Tibial nerve (tissue), 4 donors: ENCODE data around the gene CLOCK.

Source experiments
- CTCF ChIP-seq, 5 experiments: fragments of 200-600 bp in 3 of 5; fragments of 450-650 bp in 2 of 5; sonication (generic) in 3 of 5; IDR thresholded peaks; one replicate each; pipeline ENCODE4 v1.5.1; 2016 to 2019; ENCODE audit warnings: antibody characterized with exemption in 5 of 5, mild to moderate bottlenecking in 3 of 5, moderate library complexity in 2 of 5
- EP300 ChIP-seq, 2 donors: sonication (generic); formaldehyde crosslinking; IDR thresholded peaks; one replicate each; pipeline ENCODE4 v1.6.1; 2017; ENCODE audit warnings: antibody characterized with exemption in 2 of 2, mild to moderate bottlenecking in 1 of 2

GRCh38 chr4:55503169-55503568, 43.5 kb downstream of the CLOCK start:
- TF ChIP-seq EP300 (IDR thresholded peaks at IDR 0.05) (no peak), CTCF (IDR thresholded peaks at IDR 0.05) (no peak)
